GM21528 (cell line): ENCODE results near the gene NSUN3.

Experiments
- ATAC-seq: cut with Tn5 transposase; IDR thresholded peaks from one replicate; pipeline ENCODE4 v1.9.1; 2021; ENCODE audit warnings: mild to moderate bottlenecking, moderate library complexity; ENCODE audit not compliant: unreplicated experiment, low FRiP score

The NSUN3 gene

GRCh38 chr3:94176988-94177745, 114.3 kb downstream of the NSUN3 start:
- ATAC-seq, result no peak
